Eye (tissue), 1 donor: Measurements from ENCODE around the gene RAB6B.

Source experiments
- DNase-seq: peaks from one replicate; pipeline ENCODE4 v3.0.0-alpha.2; 2015

RAB6B gene

GRCh38 chr3:133930341-133930933 is 34.8 kb upstream of the RAB6B start:
- DNase-seq: peak; percentile 88

GRCh38 chr3:133928903-133929607 is 33.4 kb upstream of the RAB6B start:
- no peak for DNase-seq

DNA sequence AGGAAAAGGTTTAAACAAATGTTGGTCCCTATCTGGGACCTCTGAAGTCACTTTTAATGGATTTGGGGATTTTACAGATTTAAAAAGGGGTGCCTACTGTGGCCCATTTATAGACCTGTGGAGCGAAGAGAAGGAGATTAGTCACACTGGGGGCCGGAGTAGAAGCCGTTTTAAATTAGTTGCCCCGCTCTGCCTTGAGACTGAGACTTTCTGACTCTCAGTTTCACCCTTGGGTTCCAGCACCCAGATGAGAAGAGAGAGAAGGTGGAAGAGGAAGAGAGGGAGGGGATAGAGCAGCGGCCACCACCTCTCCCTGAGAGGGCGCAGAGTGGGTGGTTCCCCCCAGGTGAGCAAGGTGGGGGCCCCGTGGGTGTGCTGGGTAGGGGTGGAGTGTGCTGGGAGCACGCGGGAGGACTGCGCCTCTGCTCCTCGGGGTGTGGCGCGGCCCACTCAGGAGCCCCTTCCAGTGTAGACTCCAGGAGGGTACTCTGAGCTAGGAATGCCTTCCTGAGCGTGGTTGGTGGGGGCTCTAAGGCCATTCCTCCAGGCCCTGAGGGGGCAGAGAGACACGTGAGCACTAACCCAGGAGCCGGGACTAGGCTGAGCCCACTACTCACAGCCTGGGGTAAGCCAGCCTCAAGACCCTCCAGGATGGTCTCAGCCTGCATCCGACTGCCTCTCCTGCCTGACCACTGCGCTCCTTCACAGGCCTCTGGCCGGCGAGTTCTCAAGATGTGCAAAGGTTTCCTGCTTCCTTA is 32.6 kb upstream of the RAB6B start:
- no peak for DNase-seq

GRCh38 chr3:133927540-133928066 is 31.9 kb upstream of the RAB6B start:
- DNase-seq: peak; percentile 85

- peak; percentile 74 for DNase-seq
Measured at GRCh38 chr3:133926736-133927539, 31.3 kb upstream of the RAB6B start.

GRCh38 chr3:133925960-133926735 is 30.5 kb upstream of the RAB6B start:
- DNase-seq: no peak

DNA sequence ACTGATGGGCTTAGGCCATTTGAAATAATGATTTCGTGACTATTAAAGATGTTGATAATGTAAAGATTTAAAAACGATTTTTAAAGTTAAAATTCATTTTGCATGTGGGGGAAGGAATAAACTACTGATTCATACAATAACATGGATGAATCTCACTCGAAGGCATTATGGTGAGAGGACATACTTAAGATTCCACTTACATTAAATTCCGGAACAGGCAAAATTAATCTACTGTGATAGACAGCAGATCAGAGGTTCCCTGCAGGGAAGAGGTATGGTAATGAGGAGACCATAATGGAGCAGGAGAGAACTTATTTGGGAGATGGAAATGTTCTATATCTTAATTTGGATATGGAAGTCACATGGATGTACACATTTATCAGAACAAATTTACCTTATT is 28.4 kb upstream of the RAB6B start:
- DNase-seq: no peak

DNA sequence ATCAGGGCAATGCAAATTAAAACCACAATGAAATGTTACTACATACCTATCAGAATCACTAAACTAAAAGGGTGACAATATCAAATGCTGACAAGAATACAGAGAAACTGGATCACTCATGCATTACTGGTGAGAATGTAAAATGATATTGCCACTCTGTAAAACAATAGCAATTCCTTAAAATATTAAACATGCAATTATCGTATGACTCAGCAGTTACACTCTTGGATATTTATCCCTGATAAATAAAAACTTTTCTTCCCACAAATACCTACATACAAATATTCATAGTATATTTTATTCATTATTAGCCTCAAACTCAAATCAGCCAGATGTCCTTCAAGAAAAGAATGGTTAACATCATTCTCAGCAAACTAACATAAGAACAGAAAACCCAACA is 25.9 kb upstream of the RAB6B start:
- no peak for DNase-seq

GRCh38 chr3:133917144-133917543 is 21.5 kb upstream of the RAB6B start:
- DNase-seq: no peak

- DNase-seq: no peak
Measured at GRCh38 chr3:133915685-133916658, 20.3 kb upstream of the RAB6B start.

- DNase-seq: no peak
Measured at GRCh38 chr3:133914839-133915600, 19.3 kb upstream of the RAB6B start.

- DNase-seq: no peak
Measured at GRCh38 chr3:133910422-133910821, 14.7 kb upstream of the RAB6B start.

DNA sequence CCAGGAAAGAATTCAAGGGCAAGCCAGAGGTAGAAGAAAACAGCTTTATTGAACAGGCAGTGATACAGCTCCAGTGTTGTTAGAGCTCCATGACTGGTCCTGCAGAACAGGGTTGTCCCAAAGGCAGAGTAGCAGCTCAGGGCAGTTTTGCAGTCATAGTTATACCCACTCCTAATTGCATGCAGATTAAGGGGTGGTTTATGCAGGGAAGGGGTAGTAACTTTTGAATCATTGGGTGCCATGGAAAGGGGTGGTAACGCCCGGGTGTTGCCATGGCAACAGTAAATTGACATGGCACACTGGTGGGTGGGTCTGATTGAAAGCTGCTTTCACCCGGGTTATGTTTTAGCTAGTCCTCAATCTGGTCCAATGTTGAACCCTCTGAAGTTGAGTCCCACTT is 9.7 kb upstream of the RAB6B start:
- DNase-seq: no peak

DNA sequence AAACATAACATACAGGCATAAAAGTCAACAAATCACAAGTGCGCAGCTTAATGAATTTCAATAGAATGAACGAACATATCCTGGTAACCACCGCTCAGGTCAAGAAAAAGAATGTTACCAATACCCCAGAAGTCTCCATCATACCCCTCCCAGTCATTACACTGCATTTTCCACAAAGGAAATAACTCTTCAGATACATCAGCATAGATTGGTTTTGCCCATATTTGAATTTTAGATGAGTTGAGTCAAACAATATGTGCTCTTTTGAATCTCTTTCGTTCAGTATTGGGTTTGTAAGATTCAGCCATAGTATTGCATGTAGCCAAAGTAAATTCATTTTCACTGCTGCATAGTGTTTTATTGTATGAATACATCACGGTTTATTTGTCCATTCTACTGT is 6.2 kb upstream of the RAB6B start:
- DNase-seq: no peak

- DNase-seq: no peak
Measured at GRCh38 chr3:133901083-133901482, 5.4 kb upstream of the RAB6B start.

DNA sequence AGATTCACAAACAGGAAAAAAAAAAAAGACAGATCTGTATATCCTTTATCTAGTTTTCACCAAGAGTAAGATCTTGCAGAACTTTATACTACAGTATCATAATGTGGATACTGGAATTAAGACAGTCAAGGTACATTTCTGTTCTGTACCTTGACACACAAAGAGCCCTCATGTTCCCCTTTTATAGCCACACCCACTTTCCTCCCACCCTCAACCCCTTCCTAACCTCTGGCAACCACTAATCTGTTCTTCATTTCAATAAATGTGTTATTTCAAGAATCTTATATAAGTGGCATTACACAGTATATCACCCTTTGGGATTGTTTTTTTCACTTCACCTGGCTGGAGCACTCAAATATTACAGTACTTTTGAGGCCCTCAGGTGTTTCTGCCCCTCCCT is 3.6 kb upstream of the RAB6B start:
- no peak for DNase-seq

GRCh38 chr3:133897547-133897946 is 1.9 kb upstream of the RAB6B start:
- DNase-seq: no peak

- peak; percentile 84 for DNase-seq
Measured at GRCh38 chr3:133896002-133896761, 500 bp upstream of the RAB6B start.
